ENCODE data around the gene EEFSEC. TPM values are rescaled to one million over a fixed set of nuclear protein-coding genes. Genes with fewer than 3 reads are reported as not detected.

EEFSEC gene
- polyA plus RNA-seq, 1 donor from 2014 or later: 4.6 TPM

- Histone ChIP-seq H3K9ac (ENCODE audit: low read length) (no peak overlapping the region), H3K4me2 (ENCODE audit: low read length) (no peak overlapping the region), H3K9me3 (ENCODE audit: low read length) (no peaks in the 10 kb centered on the region), H3K4me3 (ENCODE audit: low read length) (no peak overlapping the region), H3K27ac (ENCODE audit: low read length) (no peak overlapping the region), H3K36me3 (ENCODE audit: insufficient read depth, low read length) (no peaks in the 10 kb centered on the region), H4K20me1 (ENCODE audit: insufficient read depth) (no peaks in the 10 kb centered on the region), H3F3A (ENCODE audit: insufficient read depth, low read length, poor library complexity, severe bottlenecking) (no peaks in the 10 kb centered on the region), H3K79me2 (replicated peaks; ENCODE audit: insufficient read depth, low read length) (no peaks in the 10 kb centered on the region), H3K27me3 (ENCODE audit: insufficient read depth, low read depth, low read length) (no peaks in the 10 kb centered on the region), H2AFZ (ENCODE audit: low read depth, low read length) (no peak overlapping the region), H3K9me2 (ENCODE audit: insufficient read depth, low read length) (no peaks in the 10 kb centered on the region)
- no peak for TF ChIP-seq EZH2 (IDR thresholded peaks at IDR 0.05; ENCODE audit: borderline replicate concordance, insufficient read depth, low read length, poor library complexity, severe bottlenecking)
- no peak for TF ChIP-seq MXI1 (conservative IDR thresholded peaks at IDR 0.05; ENCODE audit: poor library complexity, severe bottlenecking)
Measured at GRCh38 chr3:128270559-128271492, 117.5 kb downstream of the EEFSEC start.

GRCh38 chr3:128271536-128272332 is 118.5 kb downstream of the EEFSEC start:
- no peak overlapping the region for H3K27ac ChIP-seq (ENCODE audit: low read length)
- no peaks in the 10 kb centered on the region for H3K36me3 ChIP-seq (ENCODE audit: insufficient read depth, low read length)
- TF ChIP-seq EZH2 (IDR thresholded peaks at IDR 0.05; ENCODE audit: borderline replicate concordance, insufficient read depth, low read length, poor library complexity, severe bottlenecking) (no peak), TAF1 (IDR thresholded peaks at IDR 0.05; ENCODE audit: low read depth) (no peak), CTCF (IDR thresholded peaks at IDR 0.05; ENCODE audit: poor library complexity, severe bottlenecking) (no peak), SMC3 (conservative IDR thresholded peaks at IDR 0.05; ENCODE audit: poor library complexity) (no peak), MXI1 (conservative IDR thresholded peaks at IDR 0.05; ENCODE audit: poor library complexity, severe bottlenecking) (no peak), RAD21 (conservative IDR thresholded peaks at IDR 0.05) (no peak), EP300 (conservative IDR thresholded peaks at IDR 0.05; ENCODE audit: poor library complexity, severe bottlenecking) (no peak), POLR2AphosphoS5 (IDR thresholded peaks at IDR 0.05) (no peak), REST (IDR thresholded peaks at IDR 0.05; ENCODE audit: borderline replicate concordance) (no peak)
- H2AFZ ChIP-seq (ENCODE audit: low read depth, low read length): no peak overlapping the region
- H3F3A ChIP-seq (ENCODE audit: insufficient read depth, low read length, poor library complexity, severe bottlenecking): no peaks in the 10 kb centered on the region
- H3K79me2 ChIP-seq (replicated peaks; ENCODE audit: insufficient read depth, low read length): no peaks in the 10 kb centered on the region
- H3K27me3 ChIP-seq (ENCODE audit: insufficient read depth, low read depth, low read length): no peaks in the 10 kb centered on the region
- no peak overlapping the region for H3K4me2 ChIP-seq (ENCODE audit: low read length)
- no peaks in the 10 kb centered on the region for H3K9me2 ChIP-seq (ENCODE audit: insufficient read depth, low read length)
- no peaks in the 10 kb centered on the region for H4K20me1 ChIP-seq (ENCODE audit: insufficient read depth)
- H3K9me3 ChIP-seq (ENCODE audit: low read length): no peaks in the 10 kb centered on the region
- H3K4me3 ChIP-seq (ENCODE audit: low read length): no peak overlapping the region
- no peak overlapping the region for H3K9ac ChIP-seq (ENCODE audit: low read length)

All from neural cell (in vitro differentiated cells).